ENCODE data around the gene SP6.

The SP6 gene

GRCh38 chr17:47852113-47852949 lies 1.4 kb upstream of the SP6 start:
- no peak for DNase-seq

GRCh38 chr17:47851764-47852112 lies 775 bp upstream of the SP6 start:
- DNase-seq = no peak

- no peak for DNase-seq
Observed at GRCh38 chr17:47850373-47850691, 631 bp downstream of the SP6 start.

- no peak for DNase-seq
Observed at GRCh38 chr17:47848198-47848513, 2.8 kb downstream of the SP6 start.

- no peak for DNase-seq
Observed at GRCh38 chr17:47847341-47848197, 3.4 kb downstream of the SP6 start.

- no peak for DNase-seq
Observed at GRCh38 chr17:47846716-47847340, 4.1 kb downstream of the SP6 start.

- no peak for DNase-seq
Observed at GRCh38 chr17:47845716-47846075, 5.3 kb downstream of the SP6 start.

- no peak for DNase-seq
Observed at GRCh38 chr17:47844814-47845715, 5.9 kb downstream of the SP6 start.

GRCh38 chr17:47844227-47844626 lies 6.7 kb downstream of the SP6 start:
- DNase-seq = no peak

GRCh38 chr17:47843391-47843730 lies 7.6 kb downstream of the SP6 start:
- no peak for DNase-seq

- no peak for DNase-seq
Observed at GRCh38 chr17:47841488-47842291, 9.3 kb downstream of the SP6 start.

- DNase-seq = peak; percentile 78 to 87
Observed at GRCh38 chr17:47840742-47841487, 10.0 kb downstream of the SP6 start, which contains the start of gene SCRN2. Gene SCRN2, minus strand, starts transcription at chr17:47841273. Its CDS starts 430 bp downstream, at chr17:47840843.

- DNase-seq = no peak
Observed at GRCh38 chr17:47840001-47840741, 10.8 kb downstream of the SP6 start.

GRCh38 chr17:47839071-47839470 lies 11.9 kb downstream of the SP6 start:
- no peak for DNase-seq

GRCh38 chr17:47838636-47839035 lies 12.3 kb downstream of the SP6 start:
- DNase-seq = no peak

GRCh38 chr17:47837401-47838039 lies 13.4 kb downstream of the SP6 start:
- DNase-seq = no peak

- no peak for DNase-seq
Observed at GRCh38 chr17:47836601-47837000, 14.4 kb downstream of the SP6 start.

GRCh38 chr17:47834756-47835155 lies 16.2 kb downstream of the SP6 start:
- no peak for DNase-seq

GRCh38 chr17:47831934-47832327 lies 19.0 kb downstream of the SP6 start:
- DNase-seq = no peak
